Uterus (tissue), 4 donors: ENCODE data around the gene TUBGCP5. TPM values are rescaled to one million over a fixed set of nuclear protein-coding genes. Genes with fewer than 3 reads are reported as not detected.

Experiments used
- DNase-seq, 2 donors: peaks; one replicate each; pipeline ENCODE4 v3.0.0-alpha.2; 2019 to 2020
- H3K27ac ChIP-seq, 2 donors: fragments of 200-600 bp; sonication (generic); 1 replicate in 1 of 2; 2 replicates in 1 of 2; pipeline ENCODE4 v1.5.1; 2016 to 2018
- H3K27me3 ChIP-seq, 2 donors: fragments of 200-600 bp; sonication (generic); one replicate each; pipeline ENCODE4 v1.5.1; 2018 to 2019; ENCODE audit warnings: control low read depth in 1 of 2
- H3K36me3 ChIP-seq, 2 donors: fragments of 200-600 bp; sonication (generic); one replicate each; pipeline ENCODE4 v1.5.1; 2019; ENCODE audit warnings: control low read depth in 1 of 2
- H3K4me1 ChIP-seq, 2 donors: fragments of 200-600 bp; sonication (generic); one replicate each; pipeline ENCODE4 v1.5.1; 2018 to 2019; ENCODE audit warnings: control low read depth in 1 of 2
- H3K4me3 ChIP-seq, 2 donors: fragments of 200-600 bp; sonication (generic); 1 replicate in 1 of 2; 2 replicates in 1 of 2; pipeline ENCODE4 v1.5.1; 2018 to 2019; ENCODE audit warnings: mild to moderate bottlenecking in 1 of 2
- H3K9me3 ChIP-seq, 2 donors: fragments of 200-600 bp; sonication (generic); one replicate each; pipeline ENCODE4 v1.5.1; 2019; ENCODE audit warnings: control low read depth in 1 of 2
- CTCF ChIP-seq, 4 experiments: fragments of 200-600 bp in 2 of 4; fragments of 450-650 bp in 2 of 4; sonication (generic) in 2 of 4; IDR thresholded peaks; one replicate each; pipeline ENCODE4 v1.5.1; 2016 to 2019; ENCODE audit warnings: antibody characterized with exemption in 4 of 4, mild to moderate bottlenecking in 2 of 4, moderate library complexity in 1 of 4
- POLR2A ChIP-seq, 2 donors: fragments of 450-650 bp; IDR thresholded peaks; one replicate each; pipeline ENCODE4 v1.6.1; 2016; ENCODE audit warnings: antibody characterized with exemption in 2 of 2, mild to moderate bottlenecking in 1 of 2, moderate library complexity in 1 of 2
- intact Hi-C: fragments of 100-400 bp; cut with DNase I; formaldehyde crosslinking; loops from one replicate; pipeline ENCODE4 v1.15.1; 2023; ENCODE audit warnings: low total_unique reads
- total RNA-seq, 4 donors: library from RNA; depleted of rRNA in 3 of 4; stranded (reverse); fragments of >200 nt in 3 of 4; gene quantifications; one replicate each; pipeline versions ENCODE4 v1.1.0 to v1.2.4, GENCODE V29; 2014 to 2023
- donor health status: DM: yes; HTN: yes; CAD: no.

The TUBGCP5 gene
- total RNA-seq, 4 donors from 2014 or later = 12.3 to 41.1 (median 19.5) TPM

DNA sequence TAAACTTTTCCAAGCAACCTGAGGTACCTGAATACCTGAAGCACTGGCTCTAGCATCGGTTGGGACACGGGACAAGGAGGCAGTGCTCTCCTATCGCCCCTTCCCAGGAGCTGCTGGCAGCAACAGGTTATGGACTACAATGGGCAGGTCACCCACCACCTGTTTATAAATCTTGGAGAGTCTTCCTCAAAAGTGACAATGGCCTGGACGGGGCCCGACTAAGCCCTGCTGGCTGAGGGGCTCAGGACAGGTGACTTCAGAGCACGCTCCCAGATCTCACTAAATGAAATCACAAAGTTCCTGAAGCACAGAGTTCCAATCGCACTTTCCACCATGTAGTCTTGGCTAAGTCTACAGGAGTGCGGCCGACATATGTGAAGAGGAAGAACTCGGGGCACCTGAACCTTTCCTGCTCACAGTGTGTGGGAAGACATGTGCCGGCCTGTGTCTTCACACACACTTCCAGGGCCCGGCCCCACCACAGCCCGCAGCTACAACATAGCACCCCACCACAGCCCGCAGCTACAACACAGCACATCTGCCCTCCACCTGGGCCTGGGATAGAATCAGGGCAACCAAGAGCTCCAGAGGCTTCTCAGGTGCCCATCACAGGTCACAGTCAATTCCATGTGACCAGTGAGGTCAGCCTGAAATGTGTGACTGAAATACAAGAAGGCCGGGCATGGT lies 72.1 kb downstream of the TUBGCP5 start:
- intact Hi-C loops = no loop called here
- Histone ChIP-seq H3K27me3 (no peaks in the 10 kb centered on the region), H3K27ac (no peak overlapping the region), H3K4me3 (no peak overlapping the region), H3K9me3 (no peaks in the 10 kb centered on the region), H3K4me1 (peaks cover 0 to 12% of the 10 kb centered on the region in 2 donors), H3K36me3 (no peaks in the 10 kb centered on the region)
- no peak for TF ChIP-seq POLR2A (IDR thresholded peaks at IDR 0.05)
- no peak for TF ChIP-seq CTCF (IDR thresholded peaks at IDR 0.05)
- DNase-seq = no peak

- no peaks in the 10 kb centered on the region for H3K9me3 ChIP-seq
- DNase-seq = no peak
- intact Hi-C loops = no loop called here
- TF ChIP-seq POLR2A (IDR thresholded peaks at IDR 0.05) (no peak), CTCF (IDR thresholded peaks at IDR 0.05) (no peak)
- H3K27ac ChIP-seq = no peak overlapping the region
- no peaks in the 10 kb centered on the region for H3K27me3 ChIP-seq
- no peak overlapping the region for H3K4me3 ChIP-seq
- no peaks in the 10 kb centered on the region for H3K36me3 ChIP-seq
- peaks cover 0 to 12% of the 10 kb centered on the region in 2 donors for H3K4me1 ChIP-seq
Measured at GRCh38 chr15:22966321-22967083, 72.9 kb downstream of the TUBGCP5 start.

GRCh38 chr15:22963641-22964040 lies 75.7 kb downstream of the TUBGCP5 start:
- TF ChIP-seq CTCF (IDR thresholded peaks at IDR 0.05) (no peak), POLR2A (IDR thresholded peaks at IDR 0.05) (no peak)
- H3K27ac ChIP-seq = peak overlapping the region; percentile 66 to 71
- intact Hi-C loops = no loop called here

DNA sequence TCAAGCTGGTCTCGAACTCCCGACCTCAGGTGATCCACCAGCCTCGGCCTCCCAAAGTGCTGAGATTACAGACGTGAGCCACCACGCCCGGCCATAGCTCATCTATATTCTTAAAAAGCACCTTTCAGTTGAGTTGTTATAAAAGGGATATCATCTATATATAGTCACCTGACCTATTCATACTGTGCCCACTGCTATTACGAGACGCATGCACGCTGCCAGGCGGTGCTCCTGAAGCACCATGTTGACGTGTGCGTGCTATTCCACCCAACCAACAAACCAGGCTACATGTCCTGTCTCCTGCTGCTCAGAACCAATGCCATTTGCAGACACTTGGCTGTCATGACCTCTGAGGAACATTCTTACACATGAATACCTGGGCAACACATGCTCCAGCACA lies 76.8 kb downstream of the TUBGCP5 start:
- Histone ChIP-seq H3K4me3 (no peak overlapping the region), H3K27me3 (no peaks in the 10 kb centered on the region), H3K36me3 (no peaks in the 10 kb centered on the region), H3K27ac (peak overlapping the region; percentile 38 to 71), H3K4me1 (peaks cover 0 to 2% of the 10 kb centered on the region in 2 donors), H3K9me3 (no peaks in the 10 kb centered on the region)
- TF ChIP-seq POLR2A (IDR thresholded peaks at IDR 0.05) (no peak), CTCF (IDR thresholded peaks at IDR 0.05) (no peak)
- intact Hi-C loops = no loop called here
- no peak for DNase-seq

More at GRCh38 chr15:22963641-22964040, 75.7 kb downstream of the TUBGCP5 start:
- Histone ChIP-seq H3K27me3 (no peaks in the 10 kb centered on the region), H3K9me3 (no peaks in the 10 kb centered on the region), H3K36me3 (no peaks in the 10 kb centered on the region), H3K4me1 (peaks cover 0 to 12% of the 10 kb centered on the region in 2 donors), H3K4me3 (no peak overlapping the region)
- no peak for DNase-seq

DNA sequence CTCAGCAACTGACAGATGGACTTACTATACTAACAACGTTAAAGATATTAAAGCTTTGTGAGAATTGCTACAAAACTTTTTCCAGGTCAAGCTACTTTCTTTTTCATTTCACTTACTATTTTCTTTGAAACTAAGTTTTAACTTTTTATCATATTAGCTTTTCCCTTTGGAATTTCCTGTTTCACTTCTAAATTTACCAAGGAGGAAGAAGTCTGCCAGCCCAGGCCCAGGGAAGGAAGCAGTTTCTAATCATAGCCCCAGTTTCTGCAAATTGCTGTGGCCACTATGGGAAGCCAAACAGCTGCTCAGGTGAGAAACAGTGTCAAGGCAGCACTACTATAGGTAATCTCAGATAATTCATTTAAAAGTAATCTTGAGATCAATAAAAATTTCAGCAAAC lies 77.6 kb downstream of the TUBGCP5 start:
- Histone ChIP-seq H3K27ac (peak overlapping the region; percentile 38 to 71), H3K9me3 (no peaks in the 10 kb centered on the region), H3K36me3 (no peaks in the 10 kb centered on the region), H3K4me3 (no peak overlapping the region), H3K4me1 (no peaks in the 10 kb centered on the region), H3K27me3 (no peaks in the 10 kb centered on the region)
- no peak for TF ChIP-seq POLR2A (IDR thresholded peaks at IDR 0.05)
- TF ChIP-seq CTCF (IDR thresholded peaks at IDR 0.05) = no peak
- intact Hi-C loops = no loop called here
- DNase-seq = no peak
